ENCODE measurements around the gene NLRC3. TPM values are rescaled to one million over a fixed set of nuclear protein-coding genes. Genes with fewer than 3 reads are reported as not detected.
A peak's percentile ranks its signal among the peaks of the same experiment; 100 is the strongest.

Gene NLRC3
- total RNA-seq, 2 experiments from 2014 or later = 95.4 to 97.8 TPM

- H3K4me3 Mint-ChIP-seq = no peak overlapping the region
- H3K27me3 Mint-ChIP-seq = no peaks in the 10 kb centered on the region
- DNase-seq = no peak
- CTCF ChIA-PET = no interaction called here
- H3K36me3 Mint-ChIP-seq (ENCODE audit: low read depth) = peaks cover 29% of the 10 kb centered on the region
- peaks cover 3% of the 10 kb centered on the region for H3K4me1 Mint-ChIP-seq
- POLR2A ChIA-PET = no interaction called here
- H3K27ac Mint-ChIP-seq = no peak overlapping the region
- no peaks in the 10 kb centered on the region for H3K9me3 Mint-ChIP-seq
These were observed 53.9 kb downstream of the NLRC3 start for GRCh38 chr16:3523281-3523680.

DNA sequence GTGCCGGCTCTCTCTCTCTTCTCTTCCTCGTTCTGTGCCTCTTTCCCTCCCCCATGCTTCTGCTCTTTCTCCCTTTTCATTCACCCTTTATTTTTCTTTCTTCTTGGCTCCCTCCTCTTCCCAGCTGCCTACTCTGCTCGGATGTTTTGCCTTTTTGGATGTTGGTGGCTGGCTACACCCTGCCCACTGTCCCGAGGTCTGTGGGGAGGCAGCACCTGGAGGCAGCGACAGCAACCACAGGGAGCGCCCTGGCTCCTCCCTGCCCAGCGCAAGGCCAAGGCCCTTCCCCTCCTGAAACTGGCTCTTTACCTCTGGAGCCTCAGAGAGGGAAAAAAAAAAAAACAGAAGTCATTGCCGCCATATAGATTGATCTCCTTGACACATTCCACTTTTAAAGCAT lies 56.4 kb downstream of the NLRC3 start:
- ChIA-PET CTCF (no interaction called here), POLR2A (interaction anchor here (0.7 kb wide), 1 partner anchor 515 kb away, joined by 3 read pairs; no protein-coding TSS in a partner anchor)
- H3K9me3 Mint-ChIP-seq = no peaks in the 10 kb centered on the region
- H3K27me3 Mint-ChIP-seq = no peaks in the 10 kb centered on the region
- no peaks in the 10 kb centered on the region for H3K4me1 Mint-ChIP-seq
- DNase-seq = no peak
- no peak overlapping the region for H3K27ac Mint-ChIP-seq
- peaks cover 40% of the 10 kb centered on the region for H3K36me3 Mint-ChIP-seq (ENCODE audit: low read depth)
- no peak overlapping the region for H3K4me3 Mint-ChIP-seq

DNA sequence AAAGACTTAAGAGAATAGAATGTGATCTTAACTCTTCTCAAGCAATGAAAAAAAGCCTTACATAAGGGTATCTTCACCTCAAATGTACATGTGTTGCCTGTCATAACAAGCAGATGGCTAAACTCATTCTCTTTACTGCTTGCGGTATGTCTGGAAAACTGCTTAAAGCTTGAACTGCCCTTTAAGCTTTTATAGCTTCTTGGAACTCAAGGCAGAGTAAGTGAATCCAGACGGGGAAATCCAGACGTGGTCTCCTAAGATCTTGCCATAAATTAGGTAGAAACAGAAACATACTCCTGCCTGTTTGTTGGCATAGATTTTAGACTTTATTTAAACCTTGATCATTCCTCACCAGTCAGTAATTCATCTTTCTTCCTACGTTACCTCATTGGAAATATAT lies 56.8 kb downstream of the NLRC3 start:
- H3K27ac Mint-ChIP-seq = no peak overlapping the region
- no peaks in the 10 kb centered on the region for H3K4me1 Mint-ChIP-seq
- DNase-seq = no peak
- H3K36me3 Mint-ChIP-seq (ENCODE audit: low read depth) = peaks cover 40% of the 10 kb centered on the region
- CTCF ChIA-PET = no interaction called here
- no peak overlapping the region for H3K4me3 Mint-ChIP-seq
- POLR2A ChIA-PET = interaction anchor here (2.7 kb wide), 1 partner anchor 15 kb away, joined by 10 read pairs; no protein-coding TSS in a partner anchor
- H3K9me3 Mint-ChIP-seq = no peaks in the 10 kb centered on the region
- no peaks in the 10 kb centered on the region for H3K27me3 Mint-ChIP-seq

- Mint-ChIP-seq H3K27me3 (no peaks in the 10 kb centered on the region), H3K4me1 (no peaks in the 10 kb centered on the region), H3K9me3 (no peaks in the 10 kb centered on the region), H3K36me3 (ENCODE audit: low read depth) (peaks cover 41% of the 10 kb centered on the region), H3K4me3 (no peak overlapping the region), H3K27ac (no peak overlapping the region)
- no peak for DNase-seq
- CTCF ChIA-PET = no interaction called here
- POLR2A ChIA-PET = interaction anchor here (2.7 kb wide), 1 partner anchor 14 kb away, joined by 10 read pairs; no protein-coding TSS in a partner anchor
These were observed 57.6 kb downstream of the NLRC3 start for GRCh38 chr16:3519581-3519980.

DNA sequence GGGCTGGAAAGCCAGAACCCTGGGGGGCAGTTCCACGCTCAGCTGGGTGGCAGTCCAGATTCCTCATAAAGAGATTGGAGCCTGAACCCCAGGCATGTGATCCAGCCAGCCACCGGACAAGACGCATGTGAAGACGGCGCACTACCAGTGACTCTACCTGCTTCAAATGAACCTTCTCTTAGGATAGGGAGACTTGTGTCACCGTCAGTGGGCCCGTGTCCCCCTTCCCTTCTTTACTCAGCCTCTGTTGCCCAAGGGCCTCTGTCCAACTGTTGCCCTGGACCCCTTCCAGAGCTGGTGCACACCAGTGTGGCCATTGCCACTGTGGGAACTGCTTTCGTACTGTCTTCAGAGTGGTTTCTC lies 58.2 kb downstream of the NLRC3 start:
- H3K27me3 Mint-ChIP-seq = no peaks in the 10 kb centered on the region
- ChIA-PET POLR2A (interaction anchor here (2.7 kb wide), 1 partner anchor 14 kb away, joined by 10 read pairs; no protein-coding TSS in a partner anchor), CTCF (no interaction called here)
- no peak for DNase-seq
- H3K9me3 Mint-ChIP-seq = no peaks in the 10 kb centered on the region
- H3K4me1 Mint-ChIP-seq = peaks cover 1% of the 10 kb centered on the region
- H3K36me3 Mint-ChIP-seq (ENCODE audit: low read depth) = peaks cover 47% of the 10 kb centered on the region
- H3K4me3 Mint-ChIP-seq = no peak overlapping the region
- no peak overlapping the region for H3K27ac Mint-ChIP-seq

DNA sequence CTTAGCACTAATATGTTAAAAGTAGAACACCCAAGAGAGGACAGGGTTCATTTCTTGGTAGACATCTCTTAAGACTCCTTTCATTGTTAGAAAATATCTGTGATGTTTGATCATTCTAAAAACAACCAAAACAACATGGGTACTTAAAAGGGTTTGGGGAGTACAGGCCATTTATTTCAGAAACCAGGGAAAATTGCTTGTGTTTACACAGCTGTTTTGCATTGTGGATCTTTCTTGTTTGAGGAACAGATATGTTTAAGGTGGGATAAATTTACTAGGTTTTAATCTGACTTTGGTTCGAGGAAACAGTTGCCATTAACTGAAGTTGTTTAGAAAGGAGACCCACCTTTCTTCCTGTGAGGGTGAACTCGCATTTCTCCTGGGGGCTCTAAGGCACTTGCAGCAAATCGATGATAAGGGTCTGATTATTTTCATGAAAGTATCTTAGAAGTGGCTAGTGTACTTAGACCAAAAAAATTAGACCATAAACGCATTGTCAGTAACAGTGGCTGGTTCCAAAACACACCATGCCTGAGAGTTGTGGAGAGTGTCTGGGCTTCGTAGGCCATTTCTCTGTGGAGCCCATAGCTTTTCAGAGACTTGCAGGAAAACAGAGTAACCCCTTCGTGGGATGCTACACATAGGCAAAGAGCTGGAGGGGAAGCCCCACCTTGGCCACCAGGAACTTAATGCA lies 58.8 kb downstream of the NLRC3 start:
- POLR2A ChIA-PET = interaction anchor here (2.7 kb wide), 1 partner anchor 13 kb away, joined by 10 read pairs; no protein-coding TSS in a partner anchor
- H3K4me3 Mint-ChIP-seq = no peak overlapping the region
- H3K9me3 Mint-ChIP-seq = no peaks in the 10 kb centered on the region
- DNase-seq = no peak
- H3K27me3 Mint-ChIP-seq = no peaks in the 10 kb centered on the region
- H3K36me3 Mint-ChIP-seq (ENCODE audit: low read depth) = peaks cover 51% of the 10 kb centered on the region
- no peak overlapping the region for H3K27ac Mint-ChIP-seq
- CTCF ChIA-PET = no interaction called here
- peaks cover 7% of the 10 kb centered on the region for H3K4me1 Mint-ChIP-seq

DNA sequence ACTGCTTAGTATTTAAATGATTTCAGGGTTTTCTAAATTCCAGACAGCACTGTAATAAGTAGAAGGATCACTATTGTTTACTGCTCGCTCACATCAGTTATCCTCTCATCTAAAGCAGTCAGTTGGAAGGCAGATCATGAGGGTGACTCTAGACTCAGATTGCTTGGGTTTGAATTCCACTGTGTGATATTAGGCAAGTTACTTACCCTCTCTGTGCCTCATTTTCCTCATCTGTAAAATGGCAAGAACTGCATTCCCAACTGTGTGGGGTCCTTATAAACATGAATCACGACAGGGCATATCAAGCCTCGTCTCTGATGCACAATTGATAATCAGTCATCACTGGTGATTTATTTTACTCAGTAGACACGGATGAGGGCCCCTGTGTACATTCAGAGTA lies 61.3 kb downstream of the NLRC3 start:
- CTCF ChIA-PET = no interaction called here
- H3K9me3 Mint-ChIP-seq = no peaks in the 10 kb centered on the region
- H3K27me3 Mint-ChIP-seq = no peaks in the 10 kb centered on the region
- DNase-seq = no peak
- H3K4me3 Mint-ChIP-seq = no peak overlapping the region
- POLR2A ChIA-PET = no interaction called here
- H3K27ac Mint-ChIP-seq = no peak overlapping the region
- peaks cover 54% of the 10 kb centered on the region for H3K36me3 Mint-ChIP-seq (ENCODE audit: low read depth)
- peaks cover 24% of the 10 kb centered on the region for H3K4me1 Mint-ChIP-seq

DNA sequence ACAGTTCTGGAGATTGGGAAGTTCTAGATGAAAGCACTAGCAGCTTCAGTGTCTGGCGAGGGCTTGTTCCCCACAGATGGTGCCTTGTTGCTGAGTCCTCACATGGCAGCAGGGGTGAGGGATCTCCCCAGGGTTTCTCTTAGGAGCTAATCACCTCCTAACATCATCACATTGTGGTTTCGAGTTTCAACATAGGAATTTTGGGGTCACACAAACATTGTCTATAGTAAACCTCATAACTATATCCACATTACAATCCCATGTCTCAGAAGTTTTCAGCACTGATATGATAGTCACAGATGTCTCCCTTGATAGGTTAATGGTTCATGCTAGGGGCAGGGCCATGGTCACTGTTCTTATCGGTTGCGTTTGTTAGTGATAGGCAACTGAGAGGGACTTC lies 62.6 kb downstream of the NLRC3 start:
- Mint-ChIP-seq H3K27ac (no peak overlapping the region), H3K4me1 (peaks cover 36% of the 10 kb centered on the region), H3K36me3 (ENCODE audit: low read depth) (peaks cover 53% of the 10 kb centered on the region), H3K4me3 (no peak overlapping the region), H3K27me3 (no peaks in the 10 kb centered on the region), H3K9me3 (no peaks in the 10 kb centered on the region)
- DNase-seq = no peak
- CTCF ChIA-PET = no interaction called here
- POLR2A ChIA-PET = no interaction called here

DNA sequence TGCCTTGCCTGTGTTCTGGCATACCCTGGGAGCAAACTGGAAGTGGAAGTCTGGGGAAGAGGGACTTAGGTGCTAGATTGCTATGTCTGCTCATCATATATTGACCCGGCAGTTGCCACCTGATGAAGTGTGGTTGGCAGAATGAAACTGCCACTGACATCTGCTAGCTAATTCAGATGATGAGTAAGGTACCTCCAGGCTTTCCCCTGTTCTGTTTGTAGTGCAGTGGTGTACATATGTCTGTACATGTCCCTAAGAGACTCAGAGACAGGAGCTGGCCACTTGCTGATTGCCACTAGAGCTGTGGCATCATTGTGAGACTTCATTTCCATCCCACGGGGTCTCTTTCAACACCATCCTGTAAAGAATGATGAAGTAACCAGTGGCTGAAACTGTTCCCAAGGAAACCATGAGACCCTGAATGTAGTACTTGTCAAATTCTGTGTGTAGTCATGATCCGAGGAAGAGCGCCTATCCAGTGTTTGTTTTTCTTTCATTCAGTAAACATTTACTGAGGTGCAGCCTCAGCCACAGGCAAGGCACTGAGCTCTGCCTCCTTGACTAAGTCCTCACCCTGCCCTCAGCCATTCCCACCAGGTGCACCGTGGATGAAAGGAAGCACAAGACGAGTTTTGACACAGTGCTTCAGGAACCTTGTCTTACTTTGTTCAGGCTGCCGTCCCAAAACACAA lies 63.2 kb downstream of the NLRC3 start:
- Mint-ChIP-seq H3K27ac (peak overlapping the region; percentile 18), H3K27me3 (no peaks in the 10 kb centered on the region), H3K36me3 (ENCODE audit: low read depth) (peaks cover 54% of the 10 kb centered on the region), H3K9me3 (no peaks in the 10 kb centered on the region), H3K4me1 (peaks cover 42% of the 10 kb centered on the region), H3K4me3 (no peak overlapping the region)
- POLR2A ChIA-PET = interaction anchor here (1.6 kb wide), 1 partner anchor 21 kb away, joined by 4 read pairs; no protein-coding TSS in a partner anchor
- CTCF ChIA-PET = no interaction called here
- DNase-seq = no peak

DNA sequence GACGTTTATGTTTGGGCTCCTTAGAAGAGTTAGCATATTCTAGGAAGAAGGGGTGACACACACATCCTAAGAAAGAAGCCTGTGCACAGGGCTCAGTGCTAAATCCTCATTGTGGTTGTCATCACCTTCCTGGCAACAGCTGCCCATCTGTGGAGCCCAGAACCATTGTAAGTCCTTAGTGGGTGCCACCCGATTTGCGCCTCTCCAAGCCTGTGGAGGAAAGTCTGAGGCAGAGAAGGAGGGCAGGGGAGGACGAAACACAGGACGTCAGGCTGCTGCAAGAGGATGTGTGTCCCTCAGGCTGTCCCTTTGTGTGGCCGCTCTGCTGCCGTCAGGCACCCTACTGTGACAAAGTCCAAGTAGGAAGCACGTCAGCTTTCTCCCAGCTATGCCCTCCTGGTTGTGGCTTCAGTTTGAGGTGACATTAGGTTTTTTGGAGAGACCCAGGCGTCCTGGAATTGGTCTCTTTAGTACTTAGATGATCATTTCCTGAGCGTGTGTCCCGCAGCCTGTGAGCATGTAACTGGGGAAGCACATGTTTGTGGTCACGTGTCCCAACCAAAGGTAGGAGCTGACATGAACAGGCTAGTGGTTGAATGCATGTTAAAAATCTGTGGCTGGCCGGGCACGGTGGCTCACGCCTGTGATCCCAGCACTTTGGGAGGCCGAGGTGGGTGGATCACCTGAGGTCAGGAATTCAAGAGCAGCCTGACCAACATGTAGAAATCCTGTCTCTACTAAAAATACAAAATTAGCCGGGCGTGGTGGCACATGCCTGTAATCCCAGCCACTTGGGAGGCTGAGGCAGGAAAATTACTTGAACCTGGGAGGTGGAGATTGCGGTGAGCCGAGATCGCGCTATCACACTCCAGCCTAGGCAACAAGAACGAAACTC lies 65.7 kb downstream of the NLRC3 start:
- H3K27me3 Mint-ChIP-seq = no peaks in the 10 kb centered on the region
- no peak for DNase-seq
- H3K4me3 Mint-ChIP-seq = no peak overlapping the region
- peak overlapping the region; percentile 71 for H3K27ac Mint-ChIP-seq
- H3K36me3 Mint-ChIP-seq (ENCODE audit: low read depth) = peaks cover 60% of the 10 kb centered on the region
- H3K9me3 Mint-ChIP-seq = no peaks in the 10 kb centered on the region
- POLR2A ChIA-PET = interaction anchor here (1.5 to 1.6 kb wide), 2 partner anchors 8 to 11 kb away, joined by 3 to 5 read pairs; partner anchors contain the start of gene CLUAP1
- peaks cover 56% of the 10 kb centered on the region for H3K4me1 Mint-ChIP-seq
- CTCF ChIA-PET = interaction anchor here (3.8 kb wide), 1 partner anchor 11 kb away, joined by 21 read pairs; the partner anchor contains the start of gene CLUAP1

- Mint-ChIP-seq H3K4me1 (peaks cover 64% of the 10 kb centered on the region), H3K27ac (peak overlapping the region; percentile 71), H3K36me3 (ENCODE audit: low read depth) (peaks cover 64% of the 10 kb centered on the region), H3K9me3 (no peaks in the 10 kb centered on the region), H3K27me3 (no peaks in the 10 kb centered on the region), H3K4me3 (no peak overlapping the region)
- ChIA-PET POLR2A (interaction anchor here (1.2 to 2.3 kb wide), 6 partner anchors 9 to 434 kb away, joined by 3 to 9 read pairs (median 4); partner anchors contain the start of genes CLUAP1, NAA60, ZNF174 and ZNF597), CTCF (interaction anchor here (3.8 kb wide), 1 partner anchor 10 kb away, joined by 21 read pairs; the partner anchor contains the start of gene CLUAP1)
- DNase-seq = no peak
These were observed 66.8 kb downstream of the NLRC3 start for GRCh38 chr16:3510416-3510815.

- ChIA-PET CTCF (interaction anchor here (1.7 to 3.8 kb wide), 2 partner anchors 9 to 17 kb away, joined by 7 to 21 read pairs; partner anchors contain the start of gene CLUAP1), POLR2A (interaction anchor here (1.0 to 2.3 kb wide), 13 partner anchors 8 to 433 kb away, joined by 3 to 9 read pairs (median 4); partner anchors contain the start of genes CLUAP1, NAA60, NLRC3 and ZNF174)
- Mint-ChIP-seq H3K4me1 (peaks cover 70% of the 10 kb centered on the region), H3K27ac (peak overlapping the region; percentile 80), H3K36me3 (ENCODE audit: low read depth) (peaks cover 66% of the 10 kb centered on the region), H3K4me3 (peak overlapping the region; percentile 21), H3K9me3 (no peaks in the 10 kb centered on the region), H3K27me3 (no peaks in the 10 kb centered on the region)
- DNase-seq = peak; percentile 81
These were observed 67.7 kb downstream of the NLRC3 start for GRCh38 chr16:3509470-3509928.
